SH-SY5Y (cell line): Measurements from ENCODE around the gene DDHD1.

Experiments
- GATA2 ChIP-seq: IDR thresholded peaks from 2 replicates; pipeline ENCODE4 v1.6.1; 2011; ENCODE audit warnings: mild to moderate bottlenecking, low read depth, low read length
- GATA3 ChIP-seq: IDR thresholded peaks from 2 replicates; pipeline ENCODE4 v1.6.1; 2011; ENCODE audit warnings: low read depth, mild to moderate bottlenecking, low read length, moderate library complexity

GRCh38 chr14:53156238-53156637 lies 3.1 kb upstream of the DDHD1 start:
- TF ChIP-seq GATA2, result no peak
- no peak for TF ChIP-seq GATA3
